ENCODE measurements around the gene USH1C.

- TF ChIP-seq POLR2A (IDR thresholded peaks at IDR 0.05) (no peak), CTCF (IDR thresholded peaks at IDR 0.05) (no peak)
These were observed 20.0 kb downstream of the USH1C start for GRCh38 chr11:17524221-17524620.

All from body of pancreas (tissue), 4 donors.